GM18526 (cell line): ENCODE measurements around the gene B3GALT4.
A peak's percentile ranks its signal among the peaks of the same experiment; 100 is the strongest.

ENCODE experiments used
- POLR2A ChIP-seq: IDR thresholded peaks from 3 replicates; pipeline ENCODE4 v1.6.1; 2011; ENCODE audit not compliant: insufficient read length; ENCODE audit errors: extremely low read depth

Gene B3GALT4

GRCh38 chr6:33298773-33299236 is 21.9 kb downstream of the B3GALT4 start, which contains the start of gene RGL2:
RGL2 (minus strand) TSS chr6:33298942; CDS start chr6:33298610, 332 bp downstream.
- TF ChIP-seq POLR2A: no peak

GRCh38 chr6:33299237-33299944 is 22.5 kb downstream of the B3GALT4 start:
- TF ChIP-seq POLR2A: peak; percentile 85

GRCh38 chr6:33301877-33302276 is 25.0 kb downstream of the B3GALT4 start:
- no peak for TF ChIP-seq POLR2A

GRCh38 chr6:33304216-33304615 is 27.3 kb downstream of the B3GALT4 start:
- no peak for TF ChIP-seq POLR2A

GRCh38 chr6:33305052-33305451 is 28.1 kb downstream of the B3GALT4 start:
- TF ChIP-seq POLR2A: no peak

- TF ChIP-seq POLR2A: no peak
These were observed 29.4 kb downstream of the B3GALT4 start for GRCh38 chr6:33306356-33306755.

- TF ChIP-seq POLR2A: no peak
These were observed 35.6 kb downstream of the B3GALT4 start for GRCh38 chr6:33312361-33313104.

- TF ChIP-seq POLR2A: no peak
These were observed 36.3 kb downstream of the B3GALT4 start for GRCh38 chr6:33313105-33313708.

GRCh38 chr6:33313709-33314514 is 37.0 kb downstream of the B3GALT4 start, which contains the start of gene TAPBP:
TAPBP (minus strand) TSS chr6:33314078; CDS start chr6:33314041, 37 bp downstream.
- peak; percentile 81 for TF ChIP-seq POLR2A

GRCh38 chr6:33314515-33314942 is 37.6 kb downstream of the B3GALT4 start:
- no peak for TF ChIP-seq POLR2A

GRCh38 chr6:33314943-33315792 is 38.2 kb downstream of the B3GALT4 start:
- no peak for TF ChIP-seq POLR2A

GRCh38 chr6:33315793-33316602 is 39.1 kb downstream of the B3GALT4 start:
- TF ChIP-seq POLR2A: no peak
